ENCODE data around the gene FAM9A. TPM values are rescaled to one million over a fixed set of nuclear protein-coding genes. Genes with fewer than 3 reads are reported as not detected.

The FAM9A gene
- total RNA-seq, 2 experiments from 2014 or later: not detected

- ChIA-PET POLR2A (no interaction called here), CTCF (no interaction called here)
- Mint-ChIP-seq H3K27me3 (peaks cover 13% of the 10 kb centered on the region), H3K4me1 (ENCODE audit: low read depth) (no peaks in the 10 kb centered on the region), H3K4me3 (no peak overlapping the region), H3K27ac (no peak overlapping the region), H3K36me3 (ENCODE audit: low read depth) (no peaks in the 10 kb centered on the region), H3K9me3 (no peaks in the 10 kb centered on the region)
- DNase-seq (no peak), ATAC-seq (no peak)
- TF ChIP-seq CTCF (IDR thresholded peaks at IDR 0.05): no peak
- intact Hi-C loops (cut with micrococcal nuclease): no loop called here
These were observed 47.3 kb upstream of the FAM9A start for GRCh38 chrX:8848441-8848840.

GRCh38 chrX:8847360-8847759 lies 46.2 kb upstream of the FAM9A start:
- intact Hi-C loops (cut with micrococcal nuclease): no loop called here
- H3K9me3 Mint-ChIP-seq: no peaks in the 10 kb centered on the region
- CTCF ChIA-PET: no interaction called here
- ATAC-seq: no peak
- peaks cover 13% of the 10 kb centered on the region for H3K27me3 Mint-ChIP-seq
- H3K4me1 Mint-ChIP-seq (ENCODE audit: low read depth): no peaks in the 10 kb centered on the region
- H3K4me3 Mint-ChIP-seq: no peak overlapping the region
- H3K27ac Mint-ChIP-seq: no peak overlapping the region
- no peak for DNase-seq
- H3K36me3 Mint-ChIP-seq (ENCODE audit: low read depth): no peaks in the 10 kb centered on the region
- POLR2A ChIA-PET: no interaction called here
- no peak for TF ChIP-seq CTCF (IDR thresholded peaks at IDR 0.05)

GRCh38 chrX:8846266-8846665 lies 45.1 kb upstream of the FAM9A start:
- TF ChIP-seq CTCF (IDR thresholded peaks at IDR 0.05): no peak
- no peak for ATAC-seq
- DNase-seq: no peak
- H3K27ac Mint-ChIP-seq: no peak overlapping the region
- H3K4me3 Mint-ChIP-seq: no peak overlapping the region
- H3K27me3 Mint-ChIP-seq: peaks cover 11% of the 10 kb centered on the region
- intact Hi-C loops (cut with micrococcal nuclease): no loop called here
- POLR2A ChIA-PET: no interaction called here
- H3K9me3 Mint-ChIP-seq: no peaks in the 10 kb centered on the region
- no peaks in the 10 kb centered on the region for H3K4me1 Mint-ChIP-seq (ENCODE audit: low read depth)
- H3K36me3 Mint-ChIP-seq (ENCODE audit: low read depth): no peaks in the 10 kb centered on the region
- CTCF ChIA-PET: no interaction called here

- DNase-seq: no peak
- no peak for TF ChIP-seq CTCF (IDR thresholded peaks at IDR 0.05)
- no peak overlapping the region for H3K4me3 Mint-ChIP-seq
- intact Hi-C loops (cut with micrococcal nuclease): no loop called here
- ATAC-seq: no peak
- H3K27ac Mint-ChIP-seq: no peak overlapping the region
- H3K9me3 Mint-ChIP-seq: no peaks in the 10 kb centered on the region
- peaks cover 11% of the 10 kb centered on the region for H3K27me3 Mint-ChIP-seq
- no peaks in the 10 kb centered on the region for H3K36me3 Mint-ChIP-seq (ENCODE audit: low read depth)
- H3K4me1 Mint-ChIP-seq (ENCODE audit: low read depth): no peaks in the 10 kb centered on the region
- ChIA-PET CTCF (no interaction called here), POLR2A (no interaction called here)
These were observed 44.3 kb upstream of the FAM9A start for GRCh38 chrX:8845469-8845868.

GRCh38 chrX:8845060-8845459 lies 43.9 kb upstream of the FAM9A start:
- no peak for TF ChIP-seq CTCF (IDR thresholded peaks at IDR 0.05)
- POLR2A ChIA-PET: interaction anchor here (0.6 kb wide), 1 partner anchor 124 kb away, joined by 3 read pairs; no protein-coding TSS in a partner anchor
- intact Hi-C loops (cut with micrococcal nuclease): no loop called here
- CTCF ChIA-PET: no interaction called here
- peaks cover 8% of the 10 kb centered on the region for H3K27me3 Mint-ChIP-seq
- DNase-seq (no peak), ATAC-seq (no peak)
- H3K27ac Mint-ChIP-seq: no peak overlapping the region
- H3K4me3 Mint-ChIP-seq: no peak overlapping the region
- no peaks in the 10 kb centered on the region for H3K4me1 Mint-ChIP-seq (ENCODE audit: low read depth)
- no peaks in the 10 kb centered on the region for H3K9me3 Mint-ChIP-seq
- no peaks in the 10 kb centered on the region for H3K36me3 Mint-ChIP-seq (ENCODE audit: low read depth)
